Fibroblast of lung (primary cell): Measurements from ENCODE around the gene CFAP46.

ENCODE experiments used
- CTCF ChIP-seq, 2 donors: IDR thresholded peaks in 1 of 2; conservative IDR thresholded peaks in 1 of 2; 1 replicate in 1 of 2; 2 replicates in 1 of 2; pipeline ENCODE4 v1.5.1; 2011 to 2012; ENCODE audit warnings: low read length in 2 of 2, control low read depth in 1 of 2, inconsistent platforms in 1 of 2, low read depth in 1 of 2, mild to moderate bottlenecking in 1 of 2
- EZH2 ChIP-seq: IDR thresholded peaks from 2 replicates; pipeline ENCODE4 v1.5.1; 2012; ENCODE audit warnings: low read length, control low read depth, mild to moderate bottlenecking; ENCODE audit errors: missing control alignments

GRCh38 chr10:132842397-132842796 lies 100.0 kb downstream of the CFAP46 start:
- TF ChIP-seq CTCF (conservative IDR thresholded peaks at IDR 0.05 in 1 of 2, IDR thresholded peaks at IDR 0.05 in 1 of 2; ENCODE audit: low read depth in 1 of 2, low read length in 2 of 2) (no peak), EZH2 (no peak)
